Endometrial microvascular endothelial cells (primary cell): ENCODE data around the gene ZDHHC24. TPM values are rescaled to one million over a fixed set of nuclear protein-coding genes. Genes with fewer than 3 reads are reported as not detected.
"Not testable (repeated sequence)": the region's sequence is repeated elsewhere in the genome, so short reads cannot be mapped to it uniquely, and the experiment has no call there.

ENCODE experiments used
- in situ Hi-C: cut with HindIII; loops from 2 replicates; pipeline ENCODE4 v1.10.0; 2017; ENCODE audit warnings: low sequenced_read_pairs, low pct_unique_long_range_greater_than_20kb; ENCODE audit errors: inconsistent ontology term
- total RNA-seq: library from RNA; depleted of rRNA; stranded (reverse); fragments of >200 nt; gene quantifications from one replicate; pipeline ENCODE4 v1.2.3, GENCODE V29; 2015; ENCODE audit errors: inconsistent ontology term

ZDHHC24 gene
- 20.6 TPM for total RNA-seq

- in situ Hi-C loops: no loop called here
These were observed at the start of gene ZDHHC24 for GRCh38 chr11:66545701-66546367. Gene ZDHHC24, minus strand, starts transcription at chr11:66546048. Its CDS starts 45 bp downstream, at chr11:66546003.

GRCh38 chr11:66595245-66595904 is 49.5 kb upstream of the ZDHHC24 start:
- in situ Hi-C loops: no loop called here

- in situ Hi-C loops: no loop called here
These were observed 47.8 kb upstream of the ZDHHC24 start for GRCh38 chr11:66593650-66594049.

GRCh38 chr11:66593303-66593635 is 47.4 kb upstream of the ZDHHC24 start:
- in situ Hi-C loops: no loop called here

GRCh38 chr11:66592457-66593302 is 46.8 kb upstream of the ZDHHC24 start, which contains the start of the genes CCDC87 and CCS:
Gene CCDC87, minus strand, starts transcription at chr11:66593063. Its CDS starts 48 bp downstream, at chr11:66593015.
Gene CCS, plus strand, starts transcription at chr11:66593185. Its CDS starts 77 bp downstream, at chr11:66593262.
- in situ Hi-C loops: no loop called here

GRCh38 chr11:66591175-66591574 is 45.3 kb upstream of the ZDHHC24 start:
- in situ Hi-C loops: no loop called here

GRCh38 chr11:66589996-66590675 is 44.3 kb upstream of the ZDHHC24 start:
- in situ Hi-C loops: no loop called here

- in situ Hi-C loops: not testable (repeated sequence)
These were observed 43.5 kb upstream of the ZDHHC24 start for GRCh38 chr11:66589315-66589714.

GRCh38 chr11:66586136-66586535 is 40.3 kb upstream of the ZDHHC24 start:
- in situ Hi-C loops: no loop called here

- in situ Hi-C loops: not testable (repeated sequence)
These were observed 39.6 kb upstream of the ZDHHC24 start for GRCh38 chr11:66585447-66585846.

- in situ Hi-C loops: not testable (repeated sequence)
These were observed 36.8 kb upstream of the ZDHHC24 start for GRCh38 chr11:66582565-66583147.

- in situ Hi-C loops: no loop called here
These were observed 35.4 kb upstream of the ZDHHC24 start for GRCh38 chr11:66581261-66581660.

GRCh38 chr11:66580803-66581202 is 35.0 kb upstream of the ZDHHC24 start:
- in situ Hi-C loops: no loop called here

GRCh38 chr11:66579017-66579606 is 33.3 kb upstream of the ZDHHC24 start:
- in situ Hi-C loops: no loop called here

GRCh38 chr11:66570850-66571180 is 25.0 kb upstream of the ZDHHC24 start:
- in situ Hi-C loops: no loop called here

GRCh38 chr11:66570079-66570849 is 24.4 kb upstream of the ZDHHC24 start:
- in situ Hi-C loops: no loop called here

- in situ Hi-C loops: no loop called here
These were observed 23.2 kb upstream of the ZDHHC24 start for GRCh38 chr11:66569076-66569475.
